SH-SY5Y (cell line): Measurements from ENCODE around the gene CHST13.

ENCODE experiments used
- GATA2 ChIP-seq: IDR thresholded peaks from 2 replicates; pipeline ENCODE4 v1.6.1; 2011; ENCODE audit warnings: mild to moderate bottlenecking, low read depth, low read length
- GATA3 ChIP-seq: IDR thresholded peaks from 2 replicates; pipeline ENCODE4 v1.6.1; 2011; ENCODE audit warnings: low read depth, mild to moderate bottlenecking, low read length, moderate library complexity

DNA sequence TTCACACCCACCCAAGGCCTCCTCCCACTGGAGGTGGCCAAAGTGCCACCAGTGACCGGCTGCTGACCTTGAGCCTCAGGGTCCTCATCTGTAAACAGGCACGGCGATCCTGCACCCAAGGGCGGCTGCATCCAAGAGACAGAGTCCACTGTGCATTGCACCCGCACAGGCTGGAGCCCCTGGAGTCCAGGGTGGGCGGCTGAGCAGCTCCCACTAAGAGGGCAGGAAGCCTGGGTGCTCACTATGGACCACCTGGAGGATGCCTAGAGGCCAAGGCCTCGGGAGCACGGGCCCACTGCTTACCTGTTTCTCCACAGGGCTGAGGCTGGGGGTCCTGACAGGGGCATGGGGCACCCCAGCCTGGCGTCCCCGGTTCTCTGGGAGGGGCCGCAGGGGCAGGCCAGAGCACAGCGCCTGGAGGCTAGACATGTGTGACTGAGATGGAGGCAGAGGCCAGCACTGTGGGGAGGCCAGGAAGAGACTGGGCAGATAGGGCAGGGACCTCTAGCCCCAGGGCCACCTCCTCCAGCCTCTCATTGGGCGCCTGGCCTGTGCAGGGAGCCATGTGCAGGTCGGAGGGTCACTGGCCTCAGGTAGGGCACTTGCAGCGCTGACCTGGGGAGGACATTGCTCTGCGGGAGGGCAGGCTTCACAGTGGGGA lies 6.5 kb upstream of the CHST13 start, which contains the start of gene UROC1:
- TF ChIP-seq GATA3 (no peak), GATA2 (no peak)
